ENCODE measurements around the gene SLC5A3. TPM values are rescaled to one million over a fixed set of nuclear protein-coding genes. Genes with fewer than 3 reads are reported as not detected.

SLC5A3 gene
- total and polyA plus RNA-seq, 11 donors = 1.1 to 6.2 (median 3.5) TPM

DNA sequence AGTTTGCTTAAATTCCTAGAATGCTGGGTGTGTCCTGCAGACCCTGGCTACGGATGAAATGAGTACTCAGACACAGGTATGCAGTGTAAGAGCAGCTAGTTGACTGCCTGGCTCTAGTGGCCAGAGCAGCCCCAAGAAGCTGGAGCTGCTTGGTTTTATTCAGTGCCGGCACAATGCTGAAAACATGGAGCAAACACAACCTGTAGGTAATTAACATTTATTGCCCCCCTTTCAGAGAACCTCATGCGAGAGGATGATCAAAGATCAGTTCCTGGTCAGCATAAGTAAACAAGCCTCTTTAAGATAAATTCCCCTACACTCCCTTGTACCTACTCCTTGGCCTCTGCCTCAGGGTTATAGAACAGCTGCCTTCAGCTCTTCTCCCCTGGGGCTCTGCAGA, 43.2 kb downstream of the SLC5A3 start:
- Histone ChIP-seq H3K36me3 (no peaks in the 10 kb centered on the region), H3K27me3 (no peaks in the 10 kb centered on the region), H3K27ac (no peak overlapping the region), H3K4me3 (no peak overlapping the region), H3K9me3 (no peaks in the 10 kb centered on the region), H3K4me1 (peaks cover 0 to 28% (median 11%) of the 10 kb centered on the region in 12 donors)
- no peak for ATAC-seq
- DNase-seq = no peak
- 78 to 93% (median 89%) methylated on average over 3 of the region's 3 CpGs for WGBS, 4 donors
- intact Hi-C loops (cut with DNase I) = no loop called here
- TF ChIP-seq, protein P1, sequence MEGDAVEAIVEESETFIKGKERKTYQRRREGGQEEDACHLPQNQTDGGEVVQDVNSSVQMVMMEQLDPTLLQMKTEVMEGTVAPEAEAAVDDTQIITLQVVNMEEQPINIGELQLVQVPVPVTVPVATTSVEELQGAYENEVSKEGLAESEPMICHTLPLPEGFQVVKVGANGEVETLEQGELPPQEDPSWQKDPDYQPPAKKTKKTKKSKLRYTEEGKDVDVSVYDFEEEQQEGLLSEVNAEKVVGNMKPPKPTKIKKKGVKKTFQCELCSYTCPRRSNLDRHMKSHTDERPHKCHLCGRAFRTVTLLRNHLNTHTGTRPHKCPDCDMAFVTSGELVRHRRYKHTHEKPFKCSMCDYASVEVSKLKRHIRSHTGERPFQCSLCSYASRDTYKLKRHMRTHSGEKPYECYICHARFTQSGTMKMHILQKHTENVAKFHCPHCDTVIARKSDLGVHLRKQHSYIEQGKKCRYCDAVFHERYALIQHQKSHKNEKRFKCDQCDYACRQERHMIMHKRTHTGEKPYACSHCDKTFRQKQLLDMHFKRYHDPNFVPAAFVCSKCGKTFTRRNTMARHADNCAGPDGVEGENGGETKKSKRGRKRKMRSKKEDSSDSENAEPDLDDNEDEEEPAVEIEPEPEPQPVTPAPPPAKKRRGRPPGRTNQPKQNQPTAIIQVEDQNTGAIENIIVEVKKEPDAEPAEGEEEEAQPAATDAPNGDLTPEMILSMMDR (IDR thresholded peaks at IDR 0.05) = no peak
- TF ChIP-seq POLR2A (IDR thresholded peaks at IDR 0.05) = no peak

DNA sequence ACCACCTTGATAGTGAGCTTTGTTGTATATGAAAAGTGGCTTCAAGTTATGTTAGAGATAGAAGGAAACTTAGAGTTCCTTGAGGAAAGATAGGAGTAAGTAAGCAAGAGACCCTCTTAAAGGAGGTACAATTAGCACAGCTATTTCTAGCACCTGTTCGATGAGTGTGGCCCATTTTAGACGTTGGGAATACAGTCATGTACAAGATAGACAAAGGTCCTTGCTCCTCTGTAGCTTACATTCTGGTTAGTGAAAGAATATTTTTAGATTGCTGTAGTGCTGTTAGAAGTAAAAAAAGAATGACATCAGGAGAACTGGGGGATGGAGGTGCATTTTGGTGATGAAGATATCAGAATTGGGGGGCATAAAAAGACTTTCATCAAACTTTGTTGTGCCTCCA, 47.5 kb downstream of the SLC5A3 start:
- WGBS, 4 donors = 42 to 59% (median 52%) methylated on average over 2 of the region's 2 CpGs
- Histone ChIP-seq H3K27me3 (no peaks in the 10 kb centered on the region), H3K9me3 (no peaks in the 10 kb centered on the region), H3K27ac (peak overlapping the region in 1 of 12 donors; percentile 28), H3K36me3 (peaks cover 0 to 12% (median 6%) of the 10 kb centered on the region in 9 donors), H3K4me3 (no peak overlapping the region), H3K4me1 (peaks cover 0 to 44% (median 11%) of the 10 kb centered on the region in 12 donors)
- ATAC-seq (peak in 2 of 4 donors; percentile 66 to 74), DNase-seq (no peak)
- TF ChIP-seq POLR2A (IDR thresholded peaks at IDR 0.05) = no peak
- TF ChIP-seq, protein P1 (IDR thresholded peaks at IDR 0.05) = no peak
- intact Hi-C loops (cut with DNase I) = loop anchor here in 3 of 10 donors (5.0 kb wide), 2 partner anchors 39 to 44 kb away; no protein-coding TSS in a partner anchor

DNA sequence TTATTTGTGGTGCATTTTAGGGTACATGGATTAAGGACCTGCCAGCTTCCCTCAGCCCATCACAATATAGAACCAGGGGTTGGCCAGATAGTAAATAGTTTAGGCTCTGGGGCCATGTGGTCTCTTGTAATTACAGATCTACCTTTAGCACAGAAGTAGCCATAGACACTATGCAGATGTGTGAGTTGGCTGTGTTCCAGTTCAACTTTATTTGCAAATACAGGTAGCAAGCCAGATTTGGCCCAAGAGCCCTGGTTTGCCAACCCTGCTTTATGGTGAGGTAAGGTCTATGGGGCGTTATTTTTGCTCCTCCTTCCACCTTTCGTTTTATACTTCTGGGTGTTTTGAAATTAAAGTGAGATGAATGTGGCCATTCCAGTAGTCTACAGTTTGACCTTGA, 48.7 kb downstream of the SLC5A3 start:
- Histone ChIP-seq H3K27me3 (no peaks in the 10 kb centered on the region), H3K36me3 (peaks cover 0 to 19% (median 13%) of the 10 kb centered on the region in 9 donors), H3K9me3 (no peaks in the 10 kb centered on the region), H3K4me3 (no peak overlapping the region), H3K27ac (no peak overlapping the region), H3K4me1 (peaks cover 0 to 44% (median 11%) of the 10 kb centered on the region in 12 donors)
- no peak for TF ChIP-seq POLR2A (IDR thresholded peaks at IDR 0.05)
- TF ChIP-seq, protein P1 (IDR thresholded peaks at IDR 0.05) = no peak
- 89 to 98% (median 94%) methylated on average over 2 of the region's 2 CpGs for WGBS, 4 donors
- ATAC-seq (no peak), DNase-seq (no peak)
- intact Hi-C loops (cut with DNase I) = loop anchor here in 3 of 10 donors (5.0 kb wide), 2 partner anchors 40 to 45 kb away; no protein-coding TSS in a partner anchor

Other genes with a start within 250 kb of the SLC5A3 start
- gene ATP5PO, start 157.8 kb upstream of the SLC5A3 start, total RNA-seq = 1,000 to 10,000 TPM in 1 of 9 donors, 100 to 1,000 TPM in 8; 472 to 1,228 (median 735) TPM
- 1,000 to 10,000 TPM in 1 of 2 donors, 100 to 1,000 TPM in 1; 745 to 2,204 TPM for gene ATP5PO, start 157.8 kb upstream of the SLC5A3 start, polyA plus RNA-seq
- gene MRPS6, start within 50 bp of the SLC5A3 start, total RNA-seq = 10 to 100 TPM; 21.8 to 59.8 (median 35.6) TPM
- 10 to 100 TPM; 52.0 to 61.7 TPM for gene MRPS6, start within 50 bp of the SLC5A3 start, polyA plus RNA-seq

All from heart left ventricle (tissue), 16 donors.